IMR-90 (cell line): ENCODE results near the gene CA9. TPM values are rescaled to one million over a fixed set of nuclear protein-coding genes. Genes with fewer than 3 reads are reported as not detected.
A peak's percentile ranks its signal among the peaks of the same experiment; 100 is the strongest.

ENCODE experiments used
- ATAC-seq: fragments of 200-7000 bp; cut with Tn5 transposase; 2 replicates; pipeline ENCODE4 v1.9.1; 2020; ENCODE audit warnings: low read depth, mild to moderate bottlenecking, moderate library complexity
- BruUV-seq: library from RNA; stranded (reverse); fragments of 400-500 nt; replicated peaks from 2 replicates; lab custom pipeline; 2021; lab: Mats Ljungman, UMichigan
- CTCF ChIA-PET: fragments of 300-600 bp; formaldehyde crosslinking; extraction: SDS; loops from one replicate; lab custom pipeline; 2021; ENCODE audit warnings: antibody characterized with exemption; lab: Yijun Ruan, JAX
- POLR2A ChIA-PET: fragments of 300-600 bp; sonication (Branson Sonifier 250); formaldehyde crosslinking; loops from one replicate; lab custom pipeline; 2022; ENCODE audit warnings: antibody characterized with exemption; ENCODE audit not compliant: unreplicated experiment; lab: Charles Lee
- DNase-seq: peaks from one replicate; pipeline ENCODE4 v3.0.0; 2013
- H2AFZ ChIP-seq: replicated peaks from 2 replicates; pipeline ENCODE3; 2013; ENCODE audit warnings: low read length, mild to moderate bottlenecking; ENCODE audit not compliant: poor library complexity
- H2AK5ac ChIP-seq: 2 replicates; pipeline ENCODE4 v1.6.1; 2013; ENCODE audit warnings: low read depth, low read length, inconsistent platforms
- H2AK9ac ChIP-seq: replicated peaks from 2 replicates; pipeline ENCODE3; 2013; ENCODE audit warnings: mild to moderate bottlenecking, low read depth, low read length, moderate library complexity; ENCODE audit not compliant: poor library complexity
- H2BK120ac ChIP-seq: 2 replicates; pipeline ENCODE4 v1.6.1; 2013; ENCODE audit warnings: low read depth, low read length, inconsistent platforms
- H2BK15ac ChIP-seq: 3 replicates; pipeline ENCODE4 v1.6.1; 2013; ENCODE audit warnings: low read depth, low read length, inconsistent platforms
- H2BK20ac ChIP-seq: 2 replicates; pipeline ENCODE4 v1.6.1; 2013; ENCODE audit warnings: low read depth, mild to moderate bottlenecking, inconsistent platforms, low read length, moderate library complexity
- H2BK5ac ChIP-seq: 2 replicates; pipeline ENCODE4 v1.6.1; 2013; ENCODE audit warnings: mild to moderate bottlenecking, low read depth, low read length, inconsistent platforms; ENCODE audit not compliant: poor library complexity, severe bottlenecking
- H3K14ac ChIP-seq: replicated peaks from 2 replicates; pipeline ENCODE4 v1.6.1; 2013; ENCODE audit warnings: low read depth, low read length, inconsistent platforms
- H3K18ac ChIP-seq: 2 replicates; pipeline ENCODE4 v1.6.1; 2013; ENCODE audit warnings: low read depth, low read length, control low read depth
- H3K23ac ChIP-seq: 2 replicates; pipeline ENCODE4 v1.6.1; 2013; ENCODE audit warnings: low read depth, low read length, inconsistent platforms
- H3K27ac ChIP-seq: 2 replicates; pipeline ENCODE4 v1.5.1; 2013; ENCODE audit warnings: mild to moderate bottlenecking, control low read depth, low read length; ENCODE audit not compliant: insufficient read depth
- H3K27me3 ChIP-seq: 2 replicates; pipeline ENCODE4 v1.6.1; 2013; ENCODE audit warnings: low read length; ENCODE audit not compliant: control insufficient read depth, insufficient read depth
- H3K36me3 ChIP-seq: 2 replicates; pipeline ENCODE4 v1.6.1; 2013; ENCODE audit warnings: low read length, mixed read lengths; ENCODE audit not compliant: control insufficient read depth, insufficient read depth
- H3K4ac ChIP-seq: 2 replicates; pipeline ENCODE4 v1.6.1; 2013; ENCODE audit warnings: low read depth, low read length, inconsistent platforms
- H3K4me1 ChIP-seq: 2 replicates; pipeline ENCODE4 v1.6.1; 2013; ENCODE audit warnings: low read length, mixed read lengths; ENCODE audit not compliant: control insufficient read depth, insufficient read depth
- H3K4me2 ChIP-seq: 2 replicates; pipeline ENCODE4 v1.6.1; 2013; ENCODE audit warnings: low read depth, mild to moderate bottlenecking, control low read depth, low read length, moderate library complexity
- H3K4me3 ChIP-seq: 2 replicates; pipeline ENCODE4 v1.5.1; 2013; ENCODE audit warnings: low read depth, mild to moderate bottlenecking, control low read depth, low read length, moderate library complexity; ENCODE audit not compliant: insufficient read depth
- H3K56ac ChIP-seq: 2 replicates; pipeline ENCODE4 v1.6.1; 2013; ENCODE audit warnings: low read length, inconsistent platforms; ENCODE audit not compliant: insufficient read depth; ENCODE audit errors: extremely low read depth
- H3K79me1 ChIP-seq, 2 experiments: 2 replicates each; pipeline ENCODE4 v1.6.1; 2013; ENCODE audit warnings: low read length in 2 of 2, inconsistent platforms in 1 of 2, low read depth in 1 of 2
- H3K9ac ChIP-seq: 2 replicates; pipeline ENCODE4 v1.6.1; 2013; ENCODE audit warnings: low read depth, low read length, control low read depth
- H3K9me1 ChIP-seq: 2 replicates; pipeline ENCODE4 v1.6.1; 2013; ENCODE audit warnings: low read length, inconsistent platforms; ENCODE audit not compliant: insufficient read depth
- H3K9me3 ChIP-seq: 2 replicates; pipeline ENCODE4 v1.6.1; 2013; ENCODE audit warnings: low read length; ENCODE audit not compliant: control insufficient read depth, insufficient read depth
- H4K20me1 ChIP-seq: 2 replicates; pipeline ENCODE4 v1.6.1; 2013; ENCODE audit warnings: low read length, inconsistent platforms; ENCODE audit not compliant: insufficient read depth
- H4K5ac ChIP-seq: 2 replicates; pipeline ENCODE4 v1.6.1; 2013; ENCODE audit warnings: mild to moderate bottlenecking, low read depth, low read length, control low read depth
- H4K8ac ChIP-seq, 2 experiments: 2 replicates each; pipeline ENCODE4 v1.6.1; 2013; ENCODE audit warnings: low read depth in 2 of 2, low read length in 2 of 2, control low read depth in 1 of 2, inconsistent platforms in 1 of 2
- H4K91ac ChIP-seq: 2 replicates; pipeline ENCODE4 v1.6.1; 2013; ENCODE audit warnings: low read depth, low read length, inconsistent platforms; ENCODE audit not compliant: insufficient read depth
- BHLHE40 ChIP-seq: fragments of 150-350 bp; IDR thresholded peaks from 2 replicates; pipeline ENCODE4 v1.6.1; 2016; ENCODE audit warnings: mild to moderate bottlenecking, low read depth, low read length
- CEBPB ChIP-seq: IDR thresholded peaks from 2 replicates; pipeline ENCODE4 v1.6.1; 2012; ENCODE audit warnings: low read depth, low read length, improper control_type of control experiment
- CHD1 ChIP-seq: IDR thresholded peaks from 2 replicates; pipeline ENCODE4 v1.6.1; 2012; ENCODE audit warnings: low read depth, low read length, improper control_type of control experiment
- MAZ ChIP-seq: IDR thresholded peaks from 2 replicates; pipeline ENCODE4 v1.6.1; 2012; ENCODE audit warnings: low read depth, mild to moderate bottlenecking, low read length, improper control_type of control experiment, moderate library complexity, borderline replicate concordance
- NFE2L2 ChIP-seq: fragments of 150-350 bp; IDR thresholded peaks from 2 replicates; pipeline ENCODE4 v1.6.1; 2016; ENCODE audit warnings: low read depth, mild to moderate bottlenecking, low read length
- POLR2A ChIP-seq: IDR thresholded peaks from 2 replicates; pipeline ENCODE4 v1.6.1; 2012; ENCODE audit warnings: mild to moderate bottlenecking, low read depth, low read length
- RFX5 ChIP-seq: IDR thresholded peaks from 2 replicates; pipeline ENCODE4 v1.8.0; 2012; ENCODE audit warnings: low read depth, mild to moderate bottlenecking, low read length, moderate library complexity
- WGBS, 2 experiments: methylation state at CpG; one replicate each; pipeline versions ENCODE4 v1.1.5 to v1.1.7; 2013; ENCODE audit warnings: missing lambda C conversion rate in 2 of 2; ENCODE audit not compliant: insufficient read length in 1 of 2; ENCODE audit errors: extremely low coverage in 2 of 2; 5-methylcytosine and 5-hydroxymethylcytosine counted together
- dilution Hi-C: fragments of 300-500 bp; cut with HindIII; formaldehyde crosslinking; loops from one replicate; pipeline ENCODE4 v1.14.3; 2018; ENCODE audit warnings: low sequenced_read_pairs; ENCODE audit not compliant: unreplicated experiment
- in situ Hi-C: fragments of 300-500 bp; cut with MboI; formaldehyde crosslinking; loops from 3 replicates; pipeline ENCODE4 v1.14.3; 2019; ENCODE audit warnings: low sequenced_read_pairs, inconsistent platforms, mixed read lengths
- intact Hi-C: fragments of 100-400 bp; cut with micrococcal nuclease; formaldehyde crosslinking; loops from 2 replicates; pipeline ENCODE4 v1.10.0; 2022
- polyA plus RNA-seq, 3 experiments: library from polyadenylated mRNA; depleted of rRNA; stranded (reverse); fragments of >200 nt; gene quantifications; 2 replicates each; pipeline ENCODE4 v1.2.3, GENCODE V29; 2012; ENCODE audit warnings: low replicate concordance in 1 of 3
- total RNA-seq: library from RNA; depleted of rRNA; stranded (reverse); fragments of >200 nt; gene quantifications from 2 replicates; pipeline ENCODE4 v1.2.3, GENCODE V29; 2012
- TF ChIP-seq, protein P1 (sequence below): conservative IDR thresholded peaks from 2 replicates; pipeline ENCODE4 v1.5.1; 2012; ENCODE audit warnings: mild to moderate bottlenecking, low read depth, low read length, improper control_type of control experiment
- TF ChIP-seq, protein P2 (sequence below): fragments of 150-350 bp; IDR thresholded peaks from 2 replicates; pipeline ENCODE4 v1.6.1; 2017; ENCODE audit warnings: mild to moderate bottlenecking, antibody characterized with exemption, low read length, low read depth
- TF ChIP-seq, protein P3 (sequence below): fragments of 150-350 bp; IDR thresholded peaks from 2 replicates; pipeline ENCODE4 v1.6.1; 2016; ENCODE audit warnings: low read depth, mild to moderate bottlenecking, low read length, moderate library complexity, borderline replicate concordance

The CA9 gene
- total and polyA plus RNA-seq, 2 of the 4 experiments (the other 2 are of a cell fraction): 0.54 to 3.9 TPM

DNA sequence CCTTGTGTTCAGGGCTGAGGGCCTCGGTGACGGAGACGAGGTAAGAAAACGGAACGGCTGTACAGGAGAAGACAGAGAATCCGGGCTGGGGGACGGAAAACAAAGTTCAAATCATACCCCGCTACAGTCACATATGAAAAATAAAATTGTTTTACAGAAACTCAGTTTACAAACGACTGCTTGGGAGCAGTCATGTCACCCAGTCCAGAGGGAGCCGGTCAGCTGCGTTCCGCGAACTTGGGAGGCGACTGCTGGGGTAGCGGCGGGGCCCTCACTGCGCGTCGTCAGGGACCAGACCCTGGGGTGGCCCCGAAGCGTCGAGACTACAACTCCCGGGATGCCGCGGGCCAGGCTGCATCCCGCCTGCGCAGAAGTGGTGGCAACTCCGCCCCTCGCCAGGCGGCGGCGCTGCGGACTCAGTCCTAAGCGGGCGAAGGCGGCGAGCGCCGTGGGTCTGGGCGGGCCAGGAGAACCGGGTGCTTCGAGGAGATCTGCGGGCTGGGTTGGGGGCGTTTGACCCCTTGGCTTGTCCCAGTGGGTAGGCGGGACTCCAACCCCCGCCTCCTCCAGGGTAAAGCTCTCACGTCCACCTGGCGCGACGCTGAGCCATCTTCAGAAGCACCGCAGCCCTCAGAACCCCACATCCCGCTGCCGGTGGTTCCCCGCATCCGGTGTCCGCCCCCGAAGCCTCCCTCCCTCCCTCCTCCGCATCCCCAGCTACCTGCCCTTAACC is 27.0 kb upstream of the CA9 start (continued):
- no peak for TF ChIP-seq CHD1

DNA sequence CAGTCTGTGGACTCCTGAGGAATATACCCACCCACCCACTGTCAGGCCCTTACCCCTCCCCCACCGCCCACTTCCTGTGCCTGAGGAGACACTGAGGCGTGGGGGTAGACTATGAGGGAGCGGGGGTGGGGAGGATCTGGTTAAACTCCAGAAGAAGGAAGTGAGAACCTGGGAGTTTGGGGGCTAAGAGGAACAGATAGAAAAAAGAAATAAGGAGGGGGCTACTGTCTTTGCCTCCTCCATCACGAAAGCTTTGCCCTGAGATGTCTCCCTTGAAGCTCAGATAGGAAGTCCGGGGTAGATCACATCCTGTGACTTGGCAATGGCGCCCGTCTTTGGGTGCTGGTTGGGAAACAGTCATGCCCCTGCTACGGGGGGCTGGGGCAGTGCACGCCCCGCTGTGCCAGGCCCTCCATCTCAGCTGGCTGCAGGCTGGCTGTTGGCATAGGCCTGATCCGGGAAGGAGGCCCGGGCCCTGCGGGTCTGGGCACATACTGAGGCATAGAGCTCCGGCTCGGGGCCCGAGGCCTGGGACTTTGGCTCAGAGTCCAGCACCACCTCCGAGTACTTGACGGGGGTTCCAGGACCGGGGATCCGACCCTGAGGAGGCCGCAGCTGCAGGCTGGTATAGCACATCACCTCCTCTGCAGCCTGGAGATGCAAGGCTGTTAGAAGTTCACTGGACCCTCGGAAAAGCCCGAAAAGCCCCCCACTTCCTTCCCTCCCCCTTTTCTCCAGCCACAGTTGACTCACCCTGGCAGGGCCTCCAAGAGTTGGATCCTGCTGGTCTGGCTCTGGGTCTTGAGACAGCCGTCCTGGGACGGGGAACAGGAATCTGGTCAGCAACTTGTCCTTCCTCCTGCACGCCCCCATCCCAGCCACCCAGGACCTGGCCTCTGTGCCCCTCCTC is 24.0 kb upstream of the CA9 start:
- no peaks in the 10 kb centered on the region for H3K9me3 ChIP-seq
- peak overlapping the region; percentile 73 for H2AFZ ChIP-seq
- H3K4ac ChIP-seq: no peak overlapping the region
- H2BK15ac ChIP-seq: no peak overlapping the region
- intact Hi-C loops: loop anchor here (10.0 kb wide), 2 partner anchors 165 kb away; partner anchors contain the start of genes HINT2 and SPAG8
- DNase-seq: no peak
- H3K27ac ChIP-seq: no peak overlapping the region
- dilution Hi-C loops: no loop called here
- BruUV-seq: no TSS peak
- no peak overlapping the region; a peak in 1 of 4 replicates for H4K8ac ChIP-seq
- CTCF ChIA-PET: interaction anchor here (1.5 kb wide), 1 partner anchor 8 kb away, joined by 3 read pairs; the partner anchor contains the start of genes CCDC107 and RMRP
- no peak overlapping the region for H3K56ac ChIP-seq
- H4K20me1 ChIP-seq: no peaks in the 10 kb centered on the region
- no peak overlapping the region for H3K4me2 ChIP-seq
- H3K36me3 ChIP-seq: no peaks in the 10 kb centered on the region
- H2BK5ac ChIP-seq: no peak overlapping the region
- no peaks in the 10 kb centered on the region for H3K27me3 ChIP-seq
- H2BK20ac ChIP-seq: no peak overlapping the region
- whole genome bisulfite sequencing, 2 experiments: 86% methylated on average over 7 of the region's 26 CpGs; no CpG with 5 or more reads in 1 of the 2 experiments
- no peak overlapping the region for H3K9ac ChIP-seq
- H3K18ac ChIP-seq: no peak overlapping the region
- in situ Hi-C loops: loop anchor here (10.0 kb wide), 1 partner anchor 145 kb away; no protein-coding TSS in a partner anchor
- no peak overlapping the region for H2AK9ac ChIP-seq
- no peak overlapping the region for H3K14ac ChIP-seq
- H4K5ac ChIP-seq: no peak overlapping the region
- H2AK5ac ChIP-seq: no peak overlapping the region
- H3K4me1 ChIP-seq: peaks cover 14% of the 10 kb centered on the region
- POLR2A ChIA-PET: no interaction called here
- no peak for ATAC-seq
- no peak overlapping the region for H3K23ac ChIP-seq
- no peak overlapping the region for H4K91ac ChIP-seq
- no peak overlapping the region for H2BK120ac ChIP-seq
- H3K4me3 ChIP-seq: no peak overlapping the region
- H3K79me1 ChIP-seq: 0 out of 4 replicates have a peak, but pooled peaks cover 0 to 4% of the 10 kb centered on the region in 2 experiments
- H3K9me1 ChIP-seq: peaks cover 4% of the 10 kb centered on the region; the same call in 1 of the 2 replicates
- TF ChIP-seq CEBPB (no peak), NFE2L2 (no peak), BHLHE40 (no peak), POLR2A (no peak), RFX5 (no peak), MAZ (no peak)
- TF ChIP-seq, protein P1, sequence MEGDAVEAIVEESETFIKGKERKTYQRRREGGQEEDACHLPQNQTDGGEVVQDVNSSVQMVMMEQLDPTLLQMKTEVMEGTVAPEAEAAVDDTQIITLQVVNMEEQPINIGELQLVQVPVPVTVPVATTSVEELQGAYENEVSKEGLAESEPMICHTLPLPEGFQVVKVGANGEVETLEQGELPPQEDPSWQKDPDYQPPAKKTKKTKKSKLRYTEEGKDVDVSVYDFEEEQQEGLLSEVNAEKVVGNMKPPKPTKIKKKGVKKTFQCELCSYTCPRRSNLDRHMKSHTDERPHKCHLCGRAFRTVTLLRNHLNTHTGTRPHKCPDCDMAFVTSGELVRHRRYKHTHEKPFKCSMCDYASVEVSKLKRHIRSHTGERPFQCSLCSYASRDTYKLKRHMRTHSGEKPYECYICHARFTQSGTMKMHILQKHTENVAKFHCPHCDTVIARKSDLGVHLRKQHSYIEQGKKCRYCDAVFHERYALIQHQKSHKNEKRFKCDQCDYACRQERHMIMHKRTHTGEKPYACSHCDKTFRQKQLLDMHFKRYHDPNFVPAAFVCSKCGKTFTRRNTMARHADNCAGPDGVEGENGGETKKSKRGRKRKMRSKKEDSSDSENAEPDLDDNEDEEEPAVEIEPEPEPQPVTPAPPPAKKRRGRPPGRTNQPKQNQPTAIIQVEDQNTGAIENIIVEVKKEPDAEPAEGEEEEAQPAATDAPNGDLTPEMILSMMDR: no peak
- TF ChIP-seq, protein P2, sequence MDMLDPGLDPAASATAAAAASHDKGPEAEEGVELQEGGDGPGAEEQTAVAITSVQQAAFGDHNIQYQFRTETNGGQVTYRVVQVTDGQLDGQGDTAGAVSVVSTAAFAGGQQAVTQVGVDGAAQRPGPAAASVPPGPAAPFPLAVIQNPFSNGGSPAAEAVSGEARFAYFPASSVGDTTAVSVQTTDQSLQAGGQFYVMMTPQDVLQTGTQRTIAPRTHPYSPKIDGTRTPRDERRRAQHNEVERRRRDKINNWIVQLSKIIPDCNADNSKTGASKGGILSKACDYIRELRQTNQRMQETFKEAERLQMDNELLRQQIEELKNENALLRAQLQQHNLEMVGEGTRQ: no peak
- TF ChIP-seq, protein P3, sequence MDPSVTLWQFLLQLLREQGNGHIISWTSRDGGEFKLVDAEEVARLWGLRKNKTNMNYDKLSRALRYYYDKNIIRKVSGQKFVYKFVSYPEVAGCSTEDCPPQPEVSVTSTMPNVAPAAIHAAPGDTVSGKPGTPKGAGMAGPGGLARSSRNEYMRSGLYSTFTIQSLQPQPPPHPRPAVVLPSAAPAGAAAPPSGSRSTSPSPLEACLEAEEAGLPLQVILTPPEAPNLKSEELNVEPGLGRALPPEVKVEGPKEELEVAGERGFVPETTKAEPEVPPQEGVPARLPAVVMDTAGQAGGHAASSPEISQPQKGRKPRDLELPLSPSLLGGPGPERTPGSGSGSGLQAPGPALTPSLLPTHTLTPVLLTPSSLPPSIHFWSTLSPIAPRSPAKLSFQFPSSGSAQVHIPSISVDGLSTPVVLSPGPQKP: no peak
